IPS-18a (cell line): Measurements from ENCODE around the gene ZFYVE27.
A peak's percentile ranks its signal among the peaks of the same experiment; 100 is the strongest.
"Not testable (repeated sequence)": the region's sequence is repeated elsewhere in the genome, so short reads cannot be mapped to it uniquely, and the experiment has no call there.

Experiments used
- H3K27ac ChIP-seq: one replicate; pipeline ENCODE4 v1.5.1; 2013; ENCODE audit warnings: low read length
- H3K27me3 ChIP-seq: one replicate; pipeline ENCODE4 v1.6.1; 2013; ENCODE audit warnings: mild to moderate bottlenecking, low read length; ENCODE audit not compliant: control insufficient read depth, insufficient read depth
- H3K36me3 ChIP-seq: one replicate; pipeline ENCODE4 v1.6.1; 2013; ENCODE audit warnings: low read depth, low read length; ENCODE audit not compliant: control insufficient read depth
- H3K4me1 ChIP-seq: one replicate; pipeline ENCODE4 v1.6.1; 2013; ENCODE audit warnings: low read depth, low read length; ENCODE audit not compliant: control insufficient read depth
- H3K4me3 ChIP-seq: one replicate; pipeline ENCODE4 v1.5.1; 2013; ENCODE audit warnings: low read length
- H3K9ac ChIP-seq: one replicate; pipeline ENCODE4 v1.6.1; 2013; ENCODE audit warnings: mild to moderate bottlenecking, low read length, moderate library complexity
- H3K9me3 ChIP-seq: one replicate; pipeline ENCODE4 v1.6.1; 2013; ENCODE audit warnings: low read depth, low read length; ENCODE audit not compliant: control insufficient read depth

Gene ZFYVE27, protein sequence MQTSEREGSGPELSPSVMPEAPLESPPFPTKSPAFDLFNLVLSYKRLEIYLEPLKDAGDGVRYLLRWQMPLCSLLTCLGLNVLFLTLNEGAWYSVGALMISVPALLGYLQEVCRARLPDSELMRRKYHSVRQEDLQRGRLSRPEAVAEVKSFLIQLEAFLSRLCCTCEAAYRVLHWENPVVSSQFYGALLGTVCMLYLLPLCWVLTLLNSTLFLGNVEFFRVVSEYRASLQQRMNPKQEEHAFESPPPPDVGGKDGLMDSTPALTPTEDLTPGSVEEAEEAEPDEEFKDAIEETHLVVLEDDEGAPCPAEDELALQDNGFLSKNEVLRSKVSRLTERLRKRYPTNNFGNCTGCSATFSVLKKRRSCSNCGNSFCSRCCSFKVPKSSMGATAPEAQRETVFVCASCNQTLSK

DNA sequence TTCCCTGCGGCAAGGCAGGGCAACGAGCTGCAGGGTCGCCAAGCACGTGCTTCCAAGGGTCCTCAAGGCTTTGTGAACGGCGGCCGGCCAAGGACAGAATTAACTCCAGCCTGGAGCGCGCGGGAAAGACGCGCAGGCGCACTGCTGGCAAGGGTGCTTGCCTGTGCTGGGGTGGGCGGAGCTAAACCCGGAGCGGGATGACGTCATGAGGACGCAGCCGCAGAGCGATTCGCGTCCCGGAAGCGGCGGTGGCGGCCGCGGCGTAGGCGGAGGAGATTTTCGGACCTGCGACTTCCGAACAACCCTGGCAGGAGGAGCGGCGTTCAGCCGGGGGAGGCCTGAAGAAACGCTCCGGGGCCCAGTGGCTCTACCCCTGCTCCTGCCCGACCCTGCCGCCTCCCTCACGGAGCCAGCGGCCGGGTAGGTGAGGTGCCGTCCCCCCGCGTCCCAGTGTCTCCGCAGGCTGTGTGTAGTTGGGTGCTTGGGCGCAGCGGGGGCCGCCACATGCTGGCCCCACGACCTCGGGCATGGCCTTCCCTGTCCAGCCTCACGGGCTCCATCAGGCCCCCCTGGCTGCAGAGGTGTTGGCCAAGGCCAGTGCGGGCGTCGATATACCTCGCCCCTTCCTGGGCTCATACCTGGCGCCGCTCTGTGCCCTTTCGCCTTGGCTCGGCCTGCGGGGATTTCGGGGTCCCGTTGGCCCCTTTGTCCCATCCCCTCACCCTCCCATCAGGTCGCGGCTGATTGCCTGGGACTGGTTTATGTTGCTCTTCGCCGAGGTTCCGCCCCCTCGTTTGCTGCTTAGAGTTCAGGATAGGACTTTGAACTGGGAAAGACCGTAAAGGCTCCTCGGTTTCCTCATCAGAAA, at the start of gene ZFYVE27:
TSS of gene ZFYVE27 (plus strand) at position 227 of the 868 bp plus-strand sequence. CDS start 1,350 bp downstream, outside the sequence.
- no peak within 1 kb of the TSS for H3K27ac ChIP-seq
- peaks cover 11% of the 10 kb centered on the region for H3K36me3 ChIP-seq
- H3K4me3 ChIP-seq = peak within 1 kb of the TSS; percentile 90
- peaks cover 5% of the 10 kb centered on the region for H3K9me3 ChIP-seq
- peaks cover 21% of the 10 kb centered on the region for H3K27me3 ChIP-seq
- H3K4me1 ChIP-seq = peaks cover 4% of the 10 kb centered on the region
- peak within 1 kb of the TSS; percentile 81 for H3K9ac ChIP-seq

DNA sequence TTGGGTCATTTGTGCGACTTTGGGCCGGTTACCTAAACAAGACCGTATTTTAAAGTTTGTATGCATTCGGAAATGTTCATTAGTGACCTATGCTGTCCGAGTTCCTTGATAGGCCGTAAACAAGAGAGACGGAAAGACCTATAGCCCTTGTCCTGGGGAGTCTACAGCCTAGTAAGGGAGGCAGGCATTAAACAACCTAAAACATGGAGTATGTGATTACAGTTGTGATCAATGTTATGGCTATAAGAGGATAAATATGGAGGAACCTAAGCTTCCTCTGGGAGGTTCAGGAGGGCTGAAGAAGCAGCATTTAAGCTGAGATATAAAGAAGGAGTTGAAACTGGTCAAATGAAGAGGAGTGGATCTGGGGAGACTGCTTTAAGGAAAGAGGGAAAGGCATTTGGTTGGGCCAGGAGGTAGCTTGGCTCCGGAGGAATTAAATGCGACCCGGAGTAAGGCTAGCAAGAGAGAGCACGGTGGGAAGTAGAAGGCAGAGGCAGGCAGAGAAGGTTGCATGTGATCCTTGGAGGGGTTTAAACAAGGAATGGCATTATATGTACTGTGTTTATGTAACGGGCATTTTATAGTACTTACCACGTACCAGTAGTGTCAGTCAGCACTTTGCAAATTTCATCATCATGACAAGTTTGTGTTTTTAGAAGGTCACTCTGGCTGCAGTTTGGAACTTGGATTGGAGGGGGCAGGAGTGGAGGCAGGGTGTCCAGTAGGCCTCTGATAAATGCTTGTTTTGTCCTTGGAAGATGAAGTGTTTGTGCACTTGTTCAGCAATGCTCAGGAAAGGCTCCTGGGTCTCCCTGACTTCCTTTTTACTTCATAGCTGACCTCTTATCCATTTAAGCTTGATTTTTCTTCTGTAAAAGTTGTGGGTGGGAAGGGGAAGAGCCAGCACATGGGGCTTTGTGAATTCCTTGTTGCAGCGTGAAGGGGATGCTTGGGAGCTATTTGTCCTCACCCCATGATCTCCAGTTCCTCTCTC, 48.8 kb upstream of the ZFYVE27 start:
- H3K4me3 ChIP-seq = peak overlapping the region; percentile 62
- H3K9me3 ChIP-seq = no peaks in the 10 kb centered on the region
- H3K9ac ChIP-seq = peak overlapping the region; percentile 65
- H3K4me1 ChIP-seq = peaks cover 9% of the 10 kb centered on the region
- H3K27ac ChIP-seq = peak overlapping the region; percentile 60
- H3K27me3 ChIP-seq = peaks cover 11% of the 10 kb centered on the region
- H3K36me3 ChIP-seq = no peaks in the 10 kb centered on the region

DNA sequence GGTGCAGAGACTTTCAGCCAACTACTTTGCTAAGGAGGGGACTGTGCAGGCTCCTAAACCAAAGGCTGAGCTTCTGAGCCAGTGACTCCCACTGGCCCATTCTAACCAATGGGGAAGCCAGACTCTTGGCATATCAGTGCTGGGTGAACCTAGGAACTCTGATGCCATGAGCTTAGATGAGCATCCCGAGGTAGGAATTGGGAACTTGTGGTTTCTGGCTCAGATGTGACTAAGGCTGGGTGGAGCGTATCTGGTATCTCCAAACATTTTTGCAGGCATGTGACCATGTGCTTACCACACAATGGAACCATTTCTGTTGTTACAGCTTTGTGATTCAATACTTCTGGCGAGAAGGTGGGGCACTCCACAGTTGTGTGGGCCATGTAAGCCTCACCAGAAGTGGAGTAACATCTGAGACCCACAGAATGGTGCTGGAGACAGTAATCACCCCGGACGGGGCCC, 47.3 kb upstream of the ZFYVE27 start:
- no peak overlapping the region for H3K9ac ChIP-seq
- H3K4me3 ChIP-seq = no peak overlapping the region
- peaks cover 11% of the 10 kb centered on the region for H3K27me3 ChIP-seq
- H3K27ac ChIP-seq = no peak overlapping the region
- H3K36me3 ChIP-seq = no peaks in the 10 kb centered on the region
- peaks cover 9% of the 10 kb centered on the region for H3K4me1 ChIP-seq
- no peaks in the 10 kb centered on the region for H3K9me3 ChIP-seq

DNA sequence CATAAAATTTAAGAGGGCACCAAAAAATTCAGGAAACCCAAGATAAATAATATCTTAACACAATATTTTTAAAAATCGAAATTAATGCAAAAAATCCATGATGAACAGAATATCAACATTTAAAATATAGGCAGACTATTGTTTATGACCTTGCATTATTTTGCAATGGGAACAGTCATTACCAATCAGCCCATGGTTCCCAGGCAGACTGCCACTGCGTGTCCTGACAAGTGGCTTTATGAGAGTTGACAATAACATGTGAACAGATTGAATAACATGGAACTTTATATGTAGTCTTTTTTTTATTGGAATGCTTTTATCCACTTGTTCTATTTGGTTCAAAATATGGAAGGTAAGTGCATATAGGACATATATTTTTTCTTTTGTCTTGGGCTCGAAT, 46.8 kb upstream of the ZFYVE27 start:
- Histone ChIP-seq H3K4me3 (no peak overlapping the region), H3K27ac (no peak overlapping the region), H3K4me1 (peaks cover 9% of the 10 kb centered on the region), H3K9me3 (no peaks in the 10 kb centered on the region), H3K9ac (no peak overlapping the region), H3K27me3 (peaks cover 11% of the 10 kb centered on the region), H3K36me3 (no peaks in the 10 kb centered on the region)

DNA sequence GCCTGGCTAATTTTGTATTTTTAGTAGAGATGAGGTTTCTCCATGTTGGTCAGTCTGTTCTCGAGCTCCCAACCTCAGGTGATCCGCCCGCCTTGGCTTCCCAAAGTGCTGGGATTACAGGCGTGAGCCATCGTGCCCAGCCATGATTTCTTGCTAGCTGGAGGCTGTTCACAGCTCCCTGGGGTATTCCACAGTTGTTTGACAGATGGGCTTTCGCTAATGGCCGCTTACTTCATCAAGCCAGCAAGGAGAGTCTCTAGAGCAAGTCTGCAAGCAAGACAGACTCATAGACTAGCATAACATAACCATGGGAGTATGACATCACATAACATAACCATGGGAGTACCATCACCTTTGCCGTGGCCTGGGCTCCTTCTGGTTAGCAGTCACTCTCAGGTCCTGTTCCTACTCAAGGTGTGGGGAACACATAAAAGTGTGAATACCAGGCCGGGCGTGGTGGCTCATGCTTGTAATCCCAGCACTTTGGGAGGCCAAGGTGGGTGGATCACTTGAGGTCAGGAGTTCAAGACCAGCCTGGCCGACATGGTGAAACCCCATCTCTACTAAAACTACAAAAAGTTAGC, 38.8 kb upstream of the ZFYVE27 start:
- H3K4me1 ChIP-seq, H3K4me3 ChIP-seq, H3K9me3 ChIP-seq, H3K36me3 ChIP-seq, H3K9ac ChIP-seq, H3K27ac ChIP-seq, H3K27me3 ChIP-seq: not testable (repeated sequence)

DNA sequence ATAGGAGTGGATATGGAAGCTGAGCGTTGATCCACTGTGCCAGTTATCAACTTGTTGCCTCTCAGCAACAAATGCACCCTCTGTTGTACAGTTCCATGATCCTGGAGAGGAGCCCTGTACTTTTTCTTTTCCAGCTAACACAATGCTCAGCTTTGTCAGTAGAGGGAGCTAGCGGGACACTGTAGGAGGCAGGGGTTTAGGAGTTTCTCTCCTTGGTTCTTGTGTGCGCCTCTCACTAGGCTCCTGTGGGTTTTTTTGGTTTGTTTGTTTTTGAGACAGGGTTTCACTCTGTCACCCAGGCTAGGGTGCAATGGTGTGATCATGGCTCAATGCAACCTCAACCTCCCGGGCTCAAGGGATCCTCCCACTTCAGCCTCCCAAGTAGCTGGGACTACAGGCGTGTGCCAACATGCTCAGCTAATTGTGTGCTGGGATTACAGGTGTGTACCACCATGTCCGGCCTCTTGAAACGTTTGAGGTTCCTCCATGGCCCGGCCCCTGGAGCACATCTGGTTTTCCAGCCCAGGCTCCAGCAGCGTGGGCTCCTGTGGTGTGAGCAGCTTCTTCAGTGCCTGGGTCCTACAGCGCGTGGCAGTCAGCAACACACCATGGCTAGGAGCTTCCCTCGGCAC, 35.4 kb upstream of the ZFYVE27 start:
- Histone ChIP-seq H3K36me3 (no peaks in the 10 kb centered on the region), H3K9ac (no peak overlapping the region), H3K27ac (no peak overlapping the region), H3K4me3 (no peak overlapping the region), H3K9me3 (no peaks in the 10 kb centered on the region), H3K27me3 (no peaks in the 10 kb centered on the region), H3K4me1 (peaks cover 4% of the 10 kb centered on the region)

DNA sequence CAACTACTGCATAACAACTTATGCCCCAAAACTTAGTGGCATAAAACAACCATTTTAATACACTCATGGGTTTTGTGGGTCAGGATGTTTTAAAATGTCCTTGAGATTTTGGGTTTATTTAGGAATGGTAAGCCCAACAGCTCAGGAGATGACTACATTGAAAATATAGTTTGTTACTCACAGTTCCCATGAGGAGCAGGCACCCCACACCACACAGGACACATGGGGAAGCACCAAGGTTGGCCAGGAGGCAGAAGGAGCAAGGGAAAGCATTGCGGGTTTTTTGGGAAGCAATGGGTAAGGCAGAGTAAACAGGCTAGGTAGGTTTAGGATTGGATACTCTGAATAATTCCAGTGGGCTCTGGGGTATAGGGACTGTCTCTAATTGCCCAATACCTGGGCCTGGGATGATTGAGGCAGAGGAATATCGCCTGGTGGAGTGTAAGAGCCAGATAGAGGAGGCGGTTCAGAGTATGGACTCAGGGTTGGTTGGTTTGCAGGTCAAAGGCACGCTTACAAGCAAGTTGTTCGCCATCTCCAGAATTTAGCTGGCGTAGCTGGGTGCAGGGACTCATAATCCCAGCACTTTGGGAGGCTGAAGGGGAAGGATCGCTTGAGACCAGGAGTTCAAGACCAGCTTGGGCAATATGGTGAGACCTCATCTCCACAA, 33.4 kb upstream of the ZFYVE27 start:
- H3K9me3 ChIP-seq = no peaks in the 10 kb centered on the region
- no peaks in the 10 kb centered on the region for H3K36me3 ChIP-seq
- H3K27ac ChIP-seq = no peak overlapping the region
- H3K4me1 ChIP-seq = peaks cover 4% of the 10 kb centered on the region
- H3K27me3 ChIP-seq = no peaks in the 10 kb centered on the region
- H3K4me3 ChIP-seq = no peak overlapping the region
- no peak overlapping the region for H3K9ac ChIP-seq

DNA sequence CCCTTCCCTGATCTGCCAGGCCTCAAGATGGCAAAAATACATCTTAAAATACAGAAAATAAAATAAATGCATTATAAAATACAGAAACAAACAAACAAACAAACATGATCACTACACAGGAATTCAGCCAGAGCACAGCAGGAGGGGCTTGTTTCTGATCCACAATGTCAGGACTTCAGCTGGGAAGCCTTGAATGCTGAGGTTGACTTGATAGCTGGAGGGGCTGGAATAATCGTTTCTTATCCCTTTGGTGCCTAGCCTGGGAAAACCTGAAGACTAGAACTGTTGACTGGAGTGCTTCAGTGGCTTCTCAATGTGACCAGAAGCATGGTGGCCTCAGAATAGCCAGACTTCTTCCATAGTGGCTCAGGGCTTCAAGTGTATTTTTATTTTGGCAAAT, 32.6 kb upstream of the ZFYVE27 start:
- Histone ChIP-seq H3K9ac (no peak overlapping the region), H3K27ac (no peak overlapping the region), H3K36me3 (no peaks in the 10 kb centered on the region), H3K4me1 (peaks cover 4% of the 10 kb centered on the region), H3K27me3 (no peaks in the 10 kb centered on the region), H3K9me3 (no peaks in the 10 kb centered on the region), H3K4me3 (no peak overlapping the region)

DNA sequence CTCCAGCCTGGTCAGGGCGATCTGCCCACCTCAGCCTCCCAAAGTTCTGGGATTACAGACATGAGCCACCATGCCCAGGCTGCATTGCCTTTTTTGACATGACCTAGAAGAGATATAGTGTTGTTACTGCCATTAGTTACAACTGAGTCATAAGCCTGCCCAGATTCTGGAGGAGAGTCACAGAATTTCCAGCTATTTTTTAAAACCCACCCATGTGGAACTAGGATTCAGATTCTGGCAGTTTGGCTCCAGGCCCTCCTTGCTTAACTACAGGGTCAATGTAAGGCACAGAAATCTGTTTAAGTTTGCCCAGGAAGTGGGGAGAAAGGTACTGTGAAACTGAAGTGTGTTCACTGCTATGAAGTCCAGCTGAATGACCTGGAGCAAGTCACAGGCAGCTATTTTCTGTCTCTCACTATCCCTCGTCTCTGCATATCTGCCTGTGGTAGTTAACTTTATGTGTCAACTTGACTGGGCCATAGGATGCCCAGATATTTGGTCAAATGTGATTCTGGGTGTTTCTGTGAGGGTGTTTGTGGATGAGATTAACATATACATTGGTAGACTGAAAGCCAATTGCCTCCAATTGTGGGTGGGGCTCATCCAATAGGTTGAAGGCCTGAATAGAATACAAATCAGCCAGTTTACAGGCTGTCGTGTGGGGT, 31.8 kb upstream of the ZFYVE27 start:
- Histone ChIP-seq H3K9me3 (no peaks in the 10 kb centered on the region), H3K36me3 (no peaks in the 10 kb centered on the region), H3K4me1 (peaks cover 4% of the 10 kb centered on the region), H3K4me3 (no peak overlapping the region), H3K27ac (no peak overlapping the region), H3K27me3 (no peaks in the 10 kb centered on the region), H3K9ac (no peak overlapping the region)
